ENCODE measurements around the gene IFNAR1. TPM values are rescaled to one million over a fixed set of nuclear protein-coding genes. Genes with fewer than 3 reads are reported as not detected.

The IFNAR1 gene
- total and polyA plus RNA-seq, 2 of the 8 experiments (the other 6 are each of a cell fraction or from before 2014, with no cell fraction given): 3.1 to 17.1 TPM

DNA sequence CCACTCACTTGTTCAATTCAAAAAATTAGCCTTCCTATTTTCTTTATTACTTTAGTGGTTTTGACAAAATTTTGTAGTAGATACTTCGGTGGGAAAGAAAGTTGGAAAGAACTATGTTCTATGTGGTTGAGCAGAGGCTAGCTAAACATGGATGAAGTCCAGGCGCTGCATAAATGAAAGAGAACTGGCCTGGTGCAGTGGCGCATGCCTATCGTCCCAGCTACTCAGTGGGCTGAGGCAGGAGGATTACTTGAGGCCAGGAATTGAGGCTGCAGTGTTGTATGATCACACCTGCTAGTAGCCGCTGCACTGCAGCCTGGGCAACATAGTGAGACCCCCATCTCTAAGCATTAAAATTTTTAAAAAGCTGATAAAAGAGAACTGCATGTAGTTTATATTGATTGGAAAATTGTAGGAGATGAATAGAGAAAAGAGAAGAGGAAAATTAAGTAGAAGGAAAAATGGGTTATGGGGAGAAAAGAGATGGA, 21.0 kb downstream of the IFNAR1 start:
- POLR2A ChIA-PET (ENCODE audit: partially characterized antibody): interaction anchor here (1.4 kb wide), 2 partner anchors 10 to 16 kb away, joined by 3 to 6 read pairs; no protein-coding TSS in a partner anchor
- Histone ChIP-seq H2BK15ac (ENCODE audit: low read length) (no peak overlapping the region), H3K23ac (ENCODE audit: insufficient read length) (no peak overlapping the region), H3K36me3 (ENCODE audit: control insufficient read depth in 2 of 4, insufficient read depth in 4 of 4, low read length in 3 of 4) (peaks cover 0 to 24% (median 6%) of the 10 kb centered on the region in 4 experiments; a peak in 6 of 8 replicates), H3K14ac (ENCODE audit: insufficient read length) (no peak overlapping the region), H3K4ac (replicated peaks; ENCODE audit: insufficient read length, low read depth, low read length) (no peak overlapping the region), H2BK12ac (ENCODE audit: low read depth, low read length) (no peak overlapping the region), H2AK5ac (ENCODE audit: low read depth, low read length) (no peak overlapping the region), H2BK20ac (ENCODE audit: low read length) (no peak overlapping the region), H3K79me1 (ENCODE audit: low read depth, low read length) (no peaks in the 10 kb centered on the region), H4K20me1 (replicated peaks in 1 of 2; ENCODE audit: control insufficient read depth in 1 of 2, insufficient read depth in 2 of 2, low read length in 2 of 2) (no peaks in the 10 kb centered on the region), H3K79me2 (ENCODE audit: control insufficient read depth in 1 of 2, insufficient read depth in 2 of 2, low read length in 2 of 2) (no peaks in the 10 kb centered on the region), H2BK120ac (replicated peaks; ENCODE audit: low read depth, low read length) (no peak overlapping the region), H3K4me2 (ENCODE audit: insufficient read depth in 1 of 2, low read depth in 2 of 2, low read length in 2 of 2) (no peak overlapping the region), H3K27me3 (replicated peaks in 1 of 4; ENCODE audit: control insufficient read depth in 3 of 4, extremely low read depth in 1 of 4, insufficient read depth in 3 of 4, low read length in 3 of 4) (no peaks in the 10 kb centered on the region), H3K27ac (ENCODE audit: low read depth, low read length) (no peak overlapping the region), H4K8ac (ENCODE audit: extremely low read depth, insufficient read depth, low read length) (no peak overlapping the region), H3K9me3 (ENCODE audit: insufficient read depth in 2 of 2, low read depth in 1 of 2, low read length in 1 of 2) (no peaks in the 10 kb centered on the region), H3K9ac (replicated peaks in 1 of 4; ENCODE audit: extremely low read depth in 1 of 4, low read depth in 3 of 4, low read length in 3 of 4) (no peak overlapping the region), H3K23me2 (ENCODE audit: low read depth, low read length) (no peaks in the 10 kb centered on the region), H2BK5ac (ENCODE audit: low read depth, low read length) (no peak overlapping the region), H2AFZ (ENCODE audit: low read length) (no peak overlapping the region), H3K18ac (ENCODE audit: extremely low read depth, low read length) (no peak overlapping the region), H3K56ac (replicated peaks; ENCODE audit: insufficient read length, low read depth, low read length) (no peak overlapping the region), H3K4me3 (ENCODE audit: extremely low read depth in 1 of 4, insufficient read depth in 2 of 4, low read depth in 3 of 4, low read length in 4 of 4) (no peak overlapping the region), H3K4me1 (replicated peaks in 1 of 4; ENCODE audit: control insufficient read depth in 3 of 4, insufficient read depth in 4 of 4, low read length in 3 of 4) (no peaks in the 10 kb centered on the region), H4K5ac (ENCODE audit: insufficient read length, low read depth, low read length) (no peak overlapping the region), H4K91ac (replicated peaks; ENCODE audit: insufficient read length, low read length) (no peak overlapping the region)
- FAIRE-seq (no peak), DNase-seq (ENCODE audit: low read depth in 1 of 2, low spot score in 2 of 2) (no peak)
- WGBS, 2 experiments (ENCODE audit: extremely low coverage in 1 of 2, insufficient coverage in 1 of 2, insufficient read length in 1 of 2, insufficient replicate concordance in 2 of 2, low coverage in 1 of 2, low lambda C conversion rate in 2 of 2, missing lambda C conversion rate in 1 of 2): 96% methylated on average over 5 of the region's 5 CpGs; no CpG with 5 or more reads in 1 of the 2 experiments
- CTCF ChIA-PET (ENCODE audit: partially characterized antibody): interaction anchor here (1.0 to 4.7 kb wide), 7 partner anchors 14 to 100 kb away, joined by 3 to 44 read pairs (median 5); no protein-coding TSS in a partner anchor
- no peak for TF ChIP-seq POLR2AphosphoS5 (IDR thresholded peaks at IDR 0.05; ENCODE audit: low read depth, low read length)
- no peak for TF ChIP-seq RNF2 (IDR thresholded peaks at IDR 0.05; ENCODE audit: borderline replicate concordance, low read depth, low read length, missing control alignments, poor library complexity, severe bottlenecking)
- TF ChIP-seq TCF12 (IDR thresholded peaks at IDR 0.05; ENCODE audit: low read depth, low read length): no peak
- no peak for TF ChIP-seq CTBP2 (IDR thresholded peaks at IDR 0.05; ENCODE audit: borderline replicate concordance, insufficient read depth, insufficient read length, low read length)
- TF ChIP-seq CBX5 (IDR thresholded peaks at IDR 0.05; ENCODE audit: low read depth, low read length): no peak
- no peak for TF ChIP-seq RBBP5 (IDR thresholded peaks at IDR 0.05; ENCODE audit: borderline replicate concordance, low read depth, low read length)
- no peak for TF ChIP-seq JUND (IDR thresholded peaks at IDR 0.05; ENCODE audit: low read length)
- TF ChIP-seq SP1 (IDR thresholded peaks at IDR 0.05; ENCODE audit: low read depth, low read length): no peak
- TF ChIP-seq HDAC2 (IDR thresholded peaks at IDR 0.05; ENCODE audit: borderline replicate concordance in 1 of 2, low read depth in 2 of 2, low read length in 2 of 2): no peak
- TF ChIP-seq NANOG (IDR thresholded peaks at IDR 0.05; ENCODE audit: insufficient read depth, low read depth, low read length, poor library complexity, severe bottlenecking): no peak
- no peak for TF ChIP-seq YY1 (IDR thresholded peaks at IDR 0.05; ENCODE audit: low read depth, low read length)
- no peak for TF ChIP-seq SRF (IDR thresholded peaks at IDR 0.05; ENCODE audit: low read depth, low read length)
- TF ChIP-seq, protein P1, sequence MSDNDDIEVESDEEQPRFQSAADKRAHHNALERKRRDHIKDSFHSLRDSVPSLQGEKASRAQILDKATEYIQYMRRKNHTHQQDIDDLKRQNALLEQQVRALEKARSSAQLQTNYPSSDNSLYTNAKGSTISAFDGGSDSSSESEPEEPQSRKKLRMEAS (IDR thresholded peaks at IDR 0.05): no peak
